Hair follicular keratinocyte (primary cell): ENCODE results near the gene SLC50A1. TPM values are rescaled to one million over a fixed set of nuclear protein-coding genes. Genes with fewer than 3 reads are reported as not detected.

Experiments used
- total RNA-seq: library from RNA; depleted of rRNA; stranded (reverse); fragments of >200 nt; gene quantifications from 2 replicates; pipeline ENCODE4 v1.2.3, GENCODE V29; 2015

The SLC50A1 gene, protein sequence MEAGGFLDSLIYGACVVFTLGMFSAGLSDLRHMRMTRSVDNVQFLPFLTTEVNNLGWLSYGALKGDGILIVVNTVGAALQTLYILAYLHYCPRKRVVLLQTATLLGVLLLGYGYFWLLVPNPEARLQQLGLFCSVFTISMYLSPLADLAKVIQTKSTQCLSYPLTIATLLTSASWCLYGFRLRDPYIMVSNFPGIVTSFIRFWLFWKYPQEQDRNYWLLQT
- 57.0 and 57.2 TPM in 2 replicates for total RNA-seq

DNA sequence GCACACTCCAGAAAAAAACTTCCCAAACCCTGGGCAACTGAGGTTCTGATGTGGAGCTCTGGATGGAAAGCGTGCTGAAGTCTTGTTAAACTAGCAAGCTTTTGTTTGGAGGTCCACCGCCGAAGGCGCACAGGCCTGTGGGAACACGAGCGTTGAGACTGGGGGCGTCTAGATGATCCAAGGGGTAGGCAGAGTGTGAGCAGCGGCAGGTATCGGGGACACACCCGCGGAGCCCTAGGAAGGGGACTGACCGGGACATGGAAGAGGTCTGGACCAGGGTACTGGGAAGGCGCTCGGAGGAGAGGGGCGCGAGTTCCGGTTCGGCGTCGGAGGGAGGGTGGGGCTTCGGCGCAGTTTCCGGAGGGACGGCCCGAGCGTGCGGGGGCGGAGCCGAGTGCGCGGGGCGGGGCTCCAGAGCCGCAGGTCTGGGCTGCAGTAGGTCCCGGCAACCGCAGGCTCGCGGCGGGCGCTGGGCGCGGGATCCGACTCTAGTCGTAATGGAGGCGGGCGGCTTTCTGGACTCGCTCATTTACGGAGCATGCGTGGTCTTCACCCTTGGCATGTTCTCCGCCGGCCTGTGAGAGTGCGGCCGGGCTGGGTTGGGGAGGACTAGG, at the start of gene SLC50A1:
TSS of gene SLC50A1 (plus strand) at position 438 of the 614 bp plus-strand sequence. CDS start at position 498, 60 bp downstream.

GRCh38 chr1:155127105-155127966, 8.3 kb upstream of the SLC50A1 start, which contains the start of gene EFNA1:
Gene EFNA1, plus strand, starts transcription at chr1:155127876. Its CDS starts 102 bp downstream, at chr1:155127978.

GRCh38 chr1:155139895-155140629, 4.4 kb downstream of the SLC50A1 start, which contains the start of gene DPM3:
Gene DPM3, minus strand, starts transcription at chr1:155140531. Its CDS starts 291 bp downstream, at chr1:155140240.

DNA sequence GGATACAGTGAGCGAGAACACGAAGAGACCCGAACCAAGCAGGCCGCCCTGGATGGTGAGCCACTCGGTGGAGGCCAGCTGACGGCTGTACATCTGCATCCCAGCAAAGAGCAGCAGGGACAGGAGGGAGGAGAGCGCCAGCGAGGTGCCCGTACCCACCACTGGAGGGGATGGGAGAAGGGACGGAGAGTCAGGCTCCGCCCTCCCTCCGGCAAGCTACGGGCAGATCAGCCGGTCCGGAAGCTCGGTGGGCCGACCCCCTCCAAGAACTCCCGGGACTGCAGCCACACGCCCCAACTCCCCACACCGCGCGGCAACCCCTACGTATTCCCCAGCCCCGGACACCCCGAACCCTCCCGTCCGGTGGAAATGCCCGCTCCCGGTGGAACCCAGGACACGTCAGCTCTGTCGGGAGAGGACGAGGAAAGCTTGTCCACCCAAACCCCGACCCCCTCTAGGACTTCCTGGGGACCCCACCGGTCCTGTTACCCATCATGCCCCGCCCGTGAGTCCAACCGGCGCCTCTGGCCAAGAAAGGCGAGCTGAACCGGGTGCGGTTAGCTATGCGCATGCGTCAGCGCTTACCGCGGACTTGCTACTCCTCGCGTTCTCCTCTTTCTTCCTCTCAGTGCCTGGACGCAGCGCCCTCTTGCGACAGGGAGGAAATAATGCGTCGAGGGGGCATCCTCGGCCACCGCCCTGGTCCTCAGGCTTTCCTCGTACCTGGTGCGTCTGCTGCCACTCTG, 37.3 kb downstream of the SLC50A1 start, which contains the start of gene KRTCAP2:
TSS of gene KRTCAP2 (minus strand) at position 573 of the 746 bp plus-strand sequence. CDS start at position 493, 80 bp downstream.

DNA sequence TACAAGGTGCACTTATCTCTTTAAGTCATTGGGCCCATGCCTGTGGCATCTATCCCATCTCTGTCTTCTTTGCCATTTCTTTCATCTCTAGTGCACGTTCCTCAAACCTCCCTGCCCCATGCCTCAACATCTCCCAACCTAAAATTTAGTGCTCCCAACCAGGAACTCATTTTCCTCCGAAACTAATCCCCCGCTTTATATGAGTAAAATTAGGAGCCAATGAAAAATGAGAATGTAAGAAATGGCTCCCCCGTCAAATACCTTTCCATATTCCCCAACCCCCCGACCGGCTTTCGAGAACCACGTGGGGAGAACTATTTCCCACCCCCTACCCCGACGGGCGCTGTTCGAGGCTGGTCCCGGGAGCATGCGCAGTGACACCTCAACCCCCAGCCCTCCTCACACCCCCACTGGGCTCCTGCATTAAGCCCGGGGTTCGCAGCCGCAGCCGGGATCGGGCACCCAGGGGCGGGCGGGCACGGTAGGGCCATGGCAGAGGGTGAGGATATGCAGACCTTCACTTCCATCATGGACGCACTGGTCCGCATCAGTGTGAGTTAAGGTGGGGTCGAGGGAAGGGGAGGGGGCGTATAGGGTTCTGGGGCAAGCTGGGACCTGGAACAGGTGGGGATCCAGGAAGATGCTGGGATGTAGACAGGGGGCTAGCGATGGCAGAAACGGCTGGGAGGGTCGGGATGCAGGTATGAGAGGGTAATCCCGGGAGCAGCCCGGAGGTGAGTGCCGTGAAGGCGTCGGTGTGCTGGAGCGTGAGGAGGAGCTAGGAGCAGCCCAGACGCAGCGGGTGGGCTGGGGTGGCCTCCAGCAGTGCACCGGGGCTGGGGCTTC, 38.0 kb downstream of the SLC50A1 start, which contains the start of gene TRIM46:
TSS of gene TRIM46 (plus strand) at position 372 of the 846 bp plus-strand sequence. CDS start at position 490, 118 bp downstream.

Other genes with a start within 250 kb of the SLC50A1 start
- gene PMVK, start 199.1 kb upstream of the SLC50A1 start, total RNA-seq = 11.7 and 13.8 TPM in 2 replicates
- gene PBXIP1, start 179.8 kb upstream of the SLC50A1 start, total RNA-seq = 15.5 and 30.2 TPM in 2 replicates
- gene PYGO2, start 174.1 kb upstream of the SLC50A1 start, total RNA-seq = 16.6 and 19.7 TPM in 2 replicates
- 263 and 414 TPM in 2 replicates for gene SHC1, start 165.1 kb upstream of the SLC50A1 start, total RNA-seq
- 140 and 300 TPM in 2 replicates for gene CKS1B, start 161.2 kb upstream of the SLC50A1 start, total RNA-seq
- 45.4 and 46.1 TPM in 2 replicates for gene FLAD1, start 152.5 kb upstream of the SLC50A1 start, total RNA-seq
- not detected in 2 replicates for gene LENEP, start 142.3 kb upstream of the SLC50A1 start, total RNA-seq
- 32.5 and 43.8 TPM in 2 replicates for gene ZBTB7B, start 133.1 kb upstream of the SLC50A1 start, total RNA-seq
- not detected in 2 replicates for gene DCST2, start 102.1 kb upstream of the SLC50A1 start, total RNA-seq
- not detected in 2 replicates for gene DCST1, start 102.0 kb upstream of the SLC50A1 start, total RNA-seq
- gene ADAM15, start 84.5 kb upstream of the SLC50A1 start, total RNA-seq = 207 and 264 TPM in 2 replicates
- gene EFNA4, start 72.1 kb upstream of the SLC50A1 start, total RNA-seq = 10.7 and 14.4 TPM in 2 replicates
- gene EFNA3, start 57.0 kb upstream of the SLC50A1 start, total RNA-seq = 2.9 and 3.2 TPM in 2 replicates
- gene EFNA1, start 8.0 kb upstream of the SLC50A1 start, total RNA-seq = 22.1 and 25.9 TPM in 2 replicates
- gene DPM3, start 4.7 kb downstream of the SLC50A1 start, total RNA-seq = 35.5 and 59.5 TPM in 2 replicates
- gene KRTCAP2, start 37.5 kb downstream of the SLC50A1 start, total RNA-seq = 118 and 192 TPM in 2 replicates
- gene TRIM46, start 38.0 kb downstream of the SLC50A1 start, total RNA-seq = 3.0 and 3.2 TPM in 2 replicates
- 5.4 and 15.6 TPM in 2 replicates for gene THBS3, start 72.0 kb downstream of the SLC50A1 start, total RNA-seq
- gene MTX1, start 72.8 kb downstream of the SLC50A1 start, total RNA-seq = 97.6 and 103 TPM in 2 replicates
- gene ENTREP3, start 119.6 kb downstream of the SLC50A1 start, total RNA-seq = 17.5 and 18.4 TPM in 2 replicates
- 72.9 and 75.6 TPM in 2 replicates for gene SCAMP3, start 126.5 kb downstream of the SLC50A1 start, total RNA-seq
- 14.2 and 16.9 TPM in 2 replicates for gene CLK2, start 137.7 kb downstream of the SLC50A1 start, total RNA-seq
- gene HCN3, start 141.6 kb downstream of the SLC50A1 start, total RNA-seq = 0.38 and 0.55 TPM in 2 replicates
- gene PKLR, start 165.6 kb downstream of the SLC50A1 start, total RNA-seq = 0.72 and 1.9 TPM in 2 replicates
- 696 and 705 TPM in 2 replicates for gene FDPS, start 173.0 kb downstream of the SLC50A1 start, total RNA-seq
- gene RUSC1, start 185.0 kb downstream of the SLC50A1 start, total RNA-seq = 35.8 and 47.1 TPM in 2 replicates